GM12878 (cell line): ENCODE measurements around the gene NUDT17. TPM values are rescaled to one million over a fixed set of nuclear protein-coding genes. Genes with fewer than 3 reads are reported as not detected.

Source experiments
- ATF3 ChIP-seq: IDR thresholded peaks from 2 replicates; pipeline ENCODE4 v1.6.1; 2011; ENCODE audit warnings: low read depth, mild to moderate bottlenecking, low read length, moderate library complexity, borderline replicate concordance; ENCODE audit errors: extremely low read depth
- CHD2 ChIP-seq: IDR thresholded peaks from 2 replicates; pipeline ENCODE4 v1.6.1; 2011; ENCODE audit warnings: low read depth, low read length, improper control_type of control experiment, borderline replicate concordance
- E2F4 ChIP-seq: IDR thresholded peaks from 2 replicates; pipeline ENCODE4 v1.6.1; 2012; ENCODE audit warnings: low read depth, low read length, improper control_type of control experiment
- EZH2 ChIP-seq: IDR thresholded peaks from 2 replicates; pipeline ENCODE4 v1.6.1; 2012; ENCODE audit warnings: low read depth, mild to moderate bottlenecking, control low read depth, inconsistent platforms, low read length, borderline replicate concordance; ENCODE audit not compliant: control insufficient read depth
- IKZF2 ChIP-seq, 2 experiments: fragments of 450-650 bp; IDR thresholded peaks; 2 replicates each; pipeline ENCODE4 v1.6.1; 2017; ENCODE audit warnings: mild to moderate bottlenecking in 2 of 2, moderate library complexity in 2 of 2
- MTA3 ChIP-seq: IDR thresholded peaks from 2 replicates; pipeline ENCODE4 v1.6.1; 2012; ENCODE audit warnings: low read length, inconsistent platforms, borderline replicate concordance
- NFYA ChIP-seq: IDR thresholded peaks from 2 replicates; pipeline ENCODE4 v1.6.1; 2011; ENCODE audit warnings: low read depth, mild to moderate bottlenecking, low read length, improper control_type of control experiment, borderline replicate concordance
- PRDM15 ChIP-seq: fragments of 450-650 bp; formaldehyde crosslinking; IDR thresholded peaks from 2 replicates; pipeline ENCODE4 v1.4.0; 2020; ENCODE audit warnings: mild to moderate bottlenecking, moderate library complexity
- RCOR1 ChIP-seq: conservative IDR thresholded peaks from 2 replicates; pipeline ENCODE4 v1.6.1; 2012; ENCODE audit warnings: low read depth, low read length, improper control_type of control experiment
- SRF ChIP-seq, 2 experiments: IDR thresholded peaks; 2 replicates each; pipeline ENCODE4 v1.6.1; 2011; ENCODE audit warnings: low read depth in 2 of 2, low read length in 2 of 2, mild to moderate bottlenecking in 1 of 2, moderate library complexity in 1 of 2
- SUPT20H ChIP-seq: IDR thresholded peaks from 2 replicates; pipeline ENCODE4 v1.6.1; 2011; ENCODE audit warnings: low read depth, mild to moderate bottlenecking, low read length, moderate library complexity, borderline replicate concordance; ENCODE audit not compliant: control insufficient read depth
- SUZ12 ChIP-seq: fragments of 200-600 bp; sonication (generic); IDR thresholded peaks from one replicate; pipeline ENCODE4 v1.6.1; 2018; ENCODE audit warnings: antibody characterized with exemption, mild to moderate bottlenecking; ENCODE audit not compliant: unreplicated experiment
- TBL1XR1 ChIP-seq: IDR thresholded peaks from 2 replicates; pipeline ENCODE4 v1.6.1; 2012; ENCODE audit warnings: low read depth, low read length, improper control_type of control experiment
- polyA plus RNA-seq, 11 experiments: library from polyadenylated mRNA; depleted of rRNA in 4 of 11; unstranded in 6 of 11; stranded (reverse) in 5 of 11; fragments of >200 nt; fragmentation: Nextera tagmentation in 4 of 11; fragmentation: Illumina TruSeq in 1 of 11; extraction: Ambion mirVana in 4 of 11; extraction: Trizol in 1 of 11; gene quantifications; 1 replicate in 1 of 11; 2 replicates in 10 of 11; pipeline versions ENCODE4 v1.2.1 to v1.2.3, GENCODE V29; 2011 to 2016; ENCODE audit warnings: inconsistent platforms in 2 of 11, missing spikeins in 2 of 11, low read depth in 1 of 11
- total RNA-seq, 4 experiments: library from RNA; depleted of rRNA in 3 of 4; stranded (reverse); fragments of >200 nt in 3 of 4; fragmentation: Illumina TruSeq in 1 of 4; extraction: Trizol in 1 of 4; gene quantifications; 2 replicates each; pipeline versions ENCODE4 v1.2.1 to v1.2.3, GENCODE V29; 2013 to 2021

NUDT17 gene
- total and polyA plus RNA-seq, 10 of the 15 experiments (the other 5 are each of a cell fraction or from before 2014, with no cell fraction given) = 1.2 to 4.7 (median 4.0) TPM

GRCh38 chr1:145877923-145878486, 32.6 kb downstream of the NUDT17 start (continued):
- TF ChIP-seq NFYA (no peak), PRDM15 (CRISPR knock-in tag) (no peak), SUZ12 (no peak), CHD2 (no peak), IKZF2 (IDR thresholded peaks at IDR 0.05) (no peak), RCOR1 (no peak), E2F4 (no peak), SRF (IDR thresholded peaks at IDR 0.05; ENCODE audit: low read depth in 2 of 2, low read length in 2 of 2) (no peak), EZH2 (no peak), TBL1XR1 (no peak), SUPT20H (no peak), ATF3 (no peak), MTA3 (no peak)
